Mucosa of descending colon (tissue), 3 donors: Measurements from ENCODE around the gene NBPF10. TPM values are rescaled to one million over a fixed set of nuclear protein-coding genes. Genes with fewer than 3 reads are reported as not detected.
A peak's percentile ranks its signal among the peaks of the same experiment; 100 is the strongest.
"Not testable (repeated sequence)": the region's sequence is repeated elsewhere in the genome, so short reads cannot be mapped to it uniquely, and the experiment has no call there.

Experiments used
- ATAC-seq: fragments of 200-7000 bp; cut with Tn5 transposase; one replicate; pipeline ENCODE4 v1.9.1; 2020; ENCODE audit warnings: mild to moderate bottlenecking, moderate library complexity
- DNase-seq, 3 donors: peaks; one replicate each; pipeline ENCODE4 v3.0.0-alpha.2; 2020
- H3K36me3 ChIP-seq: fragments of 200-600 bp; one replicate; pipeline ENCODE4 v1.8.0; 2021; ENCODE audit warnings: low read depth, mild to moderate bottlenecking
- H3K4me1 ChIP-seq: fragments of 200-600 bp; one replicate; pipeline ENCODE4 v1.8.0; 2021; ENCODE audit warnings: low read depth, mild to moderate bottlenecking
- H3K4me3 ChIP-seq: fragments of 200-600 bp; one replicate; pipeline ENCODE4 v1.8.0; 2021; ENCODE audit warnings: mild to moderate bottlenecking
- H3K9me3 ChIP-seq: fragments of 200-600 bp; one replicate; pipeline ENCODE4 v1.8.0; 2021; ENCODE audit warnings: mild to moderate bottlenecking
- CTCF ChIP-seq: fragments of 200-600 bp; IDR thresholded peaks from one replicate; pipeline ENCODE4 v1.8.0; 2022; ENCODE audit warnings: antibody characterized with exemption, mild to moderate bottlenecking
- intact Hi-C, 2 donors: fragments of 100-400 bp; cut with DNase I in 1 of 2; cut with micrococcal nuclease in 1 of 2; formaldehyde crosslinking; loops; one replicate each; pipeline versions ENCODE4 v1.11.0 to v1.11.1; 2022; cut with DNase I, micrococcal nuclease
- long read RNA-seq, 2 donors: library from polyadenylated mRNA; unstranded; transcript quantifications; one replicate each; pipeline ENCODE4 v2.0.0, GENCODE V29; 2019 to 2021
- total RNA-seq, 3 donors: library from RNA; stranded (reverse); fragmentation: NEBNext Ultra II Directional in 2 of 3; extraction: Animal tissue kit (Norgen Biotek cat#: 25700) in 2 of 3; gene quantifications; one replicate each; pipeline versions ENCODE4 v1.2.1 to v1.2.4, GENCODE V29; 2021 to 2023
- donor health status: DM: no; HTN: no; CAD: no; lungs with moderate emphysema.
- donor health status: DM: no; HTN: no; CAD: no.
- donor health status: DM: no; HTN: yes; CAD: no.

Gene NBPF10, protein sequence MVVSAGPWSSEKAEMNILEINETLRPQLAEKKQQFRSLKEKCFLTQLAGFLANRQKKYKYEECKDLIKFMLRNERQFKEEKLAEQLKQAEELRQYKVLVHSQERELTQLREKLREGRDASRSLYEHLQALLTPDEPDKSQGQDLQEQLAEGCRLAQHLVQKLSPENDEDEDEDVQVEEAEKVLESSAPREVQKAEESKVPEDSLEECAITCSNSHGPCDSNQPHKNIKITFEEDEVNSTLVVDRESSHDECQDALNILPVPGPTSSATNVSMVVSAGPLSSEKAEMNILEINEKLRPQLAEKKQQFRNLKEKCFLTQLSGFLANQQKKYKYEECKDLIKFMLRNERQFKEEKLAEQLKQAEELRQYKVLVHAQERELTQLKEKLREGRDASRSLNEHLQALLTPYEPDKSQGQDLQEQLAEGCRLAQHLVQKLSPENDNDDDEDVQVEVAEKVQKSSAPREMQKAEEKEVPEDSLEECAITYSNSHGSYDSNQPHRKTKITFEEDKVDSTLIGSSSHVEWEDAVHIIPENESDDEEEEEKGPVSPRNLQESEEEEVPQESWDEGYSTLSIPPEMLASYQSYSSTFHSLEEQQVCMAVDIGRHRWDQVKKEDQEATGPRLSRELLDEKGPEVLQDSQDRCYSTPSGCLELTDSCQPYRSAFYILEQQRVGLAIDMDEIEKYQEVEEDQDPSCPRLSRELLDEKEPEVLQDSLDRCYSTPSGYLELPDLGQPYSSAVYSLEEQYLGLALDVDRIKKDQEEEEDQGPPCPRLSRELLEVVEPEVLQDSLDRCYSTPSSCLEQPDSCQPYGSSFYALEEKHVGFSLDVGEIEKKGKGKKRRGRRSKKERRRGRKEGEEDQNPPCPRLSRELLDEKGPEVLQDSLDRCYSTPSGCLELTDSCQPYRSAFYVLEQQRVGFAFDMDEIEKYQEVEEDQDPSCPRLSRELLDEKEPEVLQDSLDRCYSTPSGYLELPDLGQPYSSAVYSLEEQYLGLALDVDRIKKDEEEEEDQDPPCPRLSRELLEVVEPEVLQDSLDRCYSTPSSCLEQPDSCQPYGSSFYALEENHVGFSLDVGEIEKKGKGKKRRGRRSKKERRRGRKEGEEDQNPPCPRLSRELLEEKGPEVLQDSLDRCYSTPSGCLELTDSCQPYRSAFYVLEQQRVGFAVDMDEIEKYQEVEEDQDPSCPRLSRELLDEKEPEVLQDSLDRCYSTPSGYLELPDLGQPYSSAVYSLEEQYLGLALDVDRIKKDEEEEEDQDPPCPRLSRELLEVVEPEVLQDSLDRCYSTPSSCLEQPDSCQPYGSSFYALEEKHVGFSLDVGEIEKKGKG (N-terminal part only)
- 1 to 10 TPM; 2.4 to 4.8 (median 3.5) TPM for total RNA-seq
- long read RNA-seq, donor 1, partial matches to known transcripts: 3 of 6 reads
- long read RNA-seq, donor 1, other reads (novel, unspliced or antisense): 3 of 6 reads
- long read RNA-seq, donor 2, partial matches to known transcripts: 0 of 10 reads
- long read RNA-seq, donor 2, other reads (novel, unspliced or antisense): 10 of 10 reads

GRCh38 chr1:146144465-146144864 lies at the start of gene NBPF10:
Gene NBPF10, minus strand, starts transcription at chr1:146144804. Its CDS starts 35 bp downstream, at chr1:146144769.
- peak; percentile 9 for TF ChIP-seq CTCF
- H3K4me3 ChIP-seq, H3K36me3 ChIP-seq, DNase-seq, H3K9me3 ChIP-seq, intact Hi-C loops, ATAC-seq, H3K4me1 ChIP-seq: not testable (repeated sequence)

GRCh38 chr1:146174531-146174930 lies 29.9 kb upstream of the NBPF10 start:
- DNase-seq: peak; percentile 11 to 51 (median 29)
- H3K9me3 ChIP-seq, H3K4me1 ChIP-seq, H3K4me3 ChIP-seq, ATAC-seq, intact Hi-C loops, H3K36me3 ChIP-seq: not testable (repeated sequence)

DNA sequence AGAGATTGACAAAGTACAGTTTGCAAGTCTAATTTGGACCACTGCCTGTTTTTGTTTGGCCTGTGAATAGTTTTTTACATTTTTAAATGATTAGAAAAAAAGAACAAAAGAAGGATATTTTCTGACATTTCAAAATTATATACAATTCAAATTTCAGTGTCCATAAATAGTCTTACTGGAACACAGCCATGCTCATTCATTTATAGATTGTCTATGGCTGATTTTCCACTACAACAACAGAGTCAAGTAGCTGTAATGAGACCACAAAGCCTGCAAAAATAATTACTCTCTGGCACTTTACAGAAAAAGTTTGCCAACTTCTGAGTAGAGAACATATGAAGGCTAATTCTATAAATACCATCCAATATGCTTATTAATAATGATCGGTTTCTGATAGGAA lies 23.1 kb upstream of the NBPF10 start:
- H3K9me3 ChIP-seq, intact Hi-C loops, H3K36me3 ChIP-seq, DNase-seq, H3K4me1 ChIP-seq, ATAC-seq, H3K4me3 ChIP-seq: not testable (repeated sequence)

GRCh38 chr1:146167273-146167672 lies 22.7 kb upstream of the NBPF10 start:
- ATAC-seq, DNase-seq, H3K36me3 ChIP-seq, H3K4me3 ChIP-seq, H3K4me1 ChIP-seq, H3K9me3 ChIP-seq, intact Hi-C loops: not testable (repeated sequence)

Other genes starting within 250 kb of the NBPF10 start
- gene ITGA10, start 234.8 kb downstream of the NBPF10 start, total RNA-seq: 1 to 10 TPM in 1 of 3 donors, under 1 TPM in 2; 0.61 to 2.5 (median 0.87) TPM
- 10 to 100 TPM; 25.5 to 34.8 (median 33.3) TPM for gene PEX11B, start 226.1 kb downstream of the NBPF10 start, total RNA-seq
- 10 to 100 TPM; 82.3 to 94.5 (median 93.9) TPM for gene RBM8A, start 217.3 kb downstream of the NBPF10 start, total RNA-seq
- 10 to 100 TPM in 2 of 3 donors, 1 to 10 TPM in 1; 3.9 to 34.3 (median 10.2) TPM for gene LIX1L, start 186.8 kb downstream of the NBPF10 start, total RNA-seq
- under 1 TPM; 0.14 to 0.63 (median 0.41) TPM for gene ANKRD34A, start 180.2 kb downstream of the NBPF10 start, total RNA-seq
- 10 to 100 TPM; 15.7 to 26.8 (median 19.5) TPM for gene POLR3GL, start 180.1 kb downstream of the NBPF10 start, total RNA-seq
- 1,000 to 10,000 TPM in 1 of 3 donors, 100 to 1,000 TPM in 2; 683 to 1,682 (median 830) TPM for gene TXNIP, start 148.2 kb downstream of the NBPF10 start, total RNA-seq
- gene HJV, start 123.1 kb downstream of the NBPF10 start, total RNA-seq: not detected
- gene NOTCH2NLA, start 84.2 kb upstream of the NBPF10 start, total RNA-seq: 10 to 100 TPM; 35.6 to 42.0 (median 41.5) TPM